ENCODE measurements around the gene NDUFS8. TPM values are rescaled to one million over a fixed set of nuclear protein-coding genes. Genes with fewer than 3 reads are reported as not detected.
A peak's percentile ranks its signal among the peaks of the same experiment; 100 is the strongest.

Gene NDUFS8
- total RNA-seq, 1 donor from 2014 or later = 93.7 TPM

GRCh38 chr11:68027667-68028066 lies 2.8 kb upstream of the NDUFS8 start:
- Mint-ChIP-seq H3K4me1 (peaks cover 22% of the 10 kb centered on the region), H3K27me3 (no peaks in the 10 kb centered on the region), H3K36me3 (ENCODE audit: low read depth) (peaks cover 2% of the 10 kb centered on the region), H3K27ac (no peak overlapping the region), H3K4me3 (no peak overlapping the region), H3K9me3 (peaks cover 2% of the 10 kb centered on the region)
- CTCF ChIA-PET = no interaction called here
- ATAC-seq (ENCODE audit: low read depth) (no peak), DNase-seq (no peak)
- intact Hi-C loops (cut with micrococcal nuclease) = no loop called here
- TF ChIP-seq CTCF (IDR thresholded peaks at IDR 0.05) = no peak
- POLR2A ChIA-PET = no interaction called here

DNA sequence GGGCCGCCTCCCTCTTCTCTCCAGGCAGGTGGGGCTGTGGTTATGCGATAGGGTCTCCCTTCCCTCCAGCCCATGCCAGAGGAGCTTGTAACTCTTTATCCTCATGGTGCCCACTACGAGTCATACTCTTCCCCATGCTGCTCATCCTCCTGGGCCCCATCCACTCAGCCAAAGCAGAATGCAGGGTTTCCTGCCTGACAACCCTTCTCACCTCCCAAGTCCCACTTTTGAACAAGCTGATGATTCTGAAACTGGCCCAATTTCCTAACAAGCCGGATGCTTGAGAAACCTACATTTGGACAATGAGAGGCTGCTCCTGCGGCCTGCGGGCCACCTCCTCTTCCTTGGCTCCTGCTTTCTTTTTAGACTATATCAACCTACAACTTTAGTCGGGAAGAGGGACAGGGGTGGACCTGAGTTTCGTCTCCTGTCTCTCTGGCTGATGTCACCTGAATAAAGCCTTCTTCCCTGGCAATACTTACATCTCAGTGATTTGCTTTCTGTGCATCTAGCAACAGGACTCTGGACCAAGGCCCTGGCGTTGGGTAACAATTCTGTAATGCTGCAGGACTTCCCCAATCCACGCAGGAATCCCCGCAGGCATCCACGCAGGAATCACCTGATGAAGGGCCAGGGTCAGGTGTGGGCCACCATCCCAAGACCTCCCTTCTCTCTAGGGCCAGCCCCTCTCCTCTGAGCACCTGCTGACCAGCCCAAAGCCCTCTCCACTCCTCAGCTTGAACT lies 1.5 kb upstream of the NDUFS8 start:
- TF ChIP-seq CTCF (IDR thresholded peaks at IDR 0.05) = no peak
- H3K36me3 Mint-ChIP-seq (ENCODE audit: low read depth) = peaks cover 8% of the 10 kb centered on the region
- ChIA-PET POLR2A (interaction anchor here (0.7 to 2.8 kb wide), 2 partner anchors 9 to 25 kb away, joined by 3 to 10 read pairs; partner anchors contain the start of gene UNC93B1), CTCF (no interaction called here)
- no peaks in the 10 kb centered on the region for H3K27me3 Mint-ChIP-seq
- DNase-seq (no peak), ATAC-seq (ENCODE audit: low read depth) (no peak)
- intact Hi-C loops (cut with micrococcal nuclease) = no loop called here
- peaks cover 22% of the 10 kb centered on the region for H3K4me1 Mint-ChIP-seq
- peak overlapping the region; percentile 93 for H3K4me3 Mint-ChIP-seq
- peaks cover 2% of the 10 kb centered on the region for H3K9me3 Mint-ChIP-seq
- H3K27ac Mint-ChIP-seq = no peak overlapping the region

GRCh38 chr11:68031144-68031464 lies 623 bp downstream of the NDUFS8 start:
- DNase-seq (no peak), ATAC-seq (ENCODE audit: low read depth) (no peak)
- Mint-ChIP-seq H3K27ac (peak overlapping the region; percentile 83), H3K27me3 (no peaks in the 10 kb centered on the region), H3K4me1 (peaks cover 22% of the 10 kb centered on the region), H3K9me3 (no peaks in the 10 kb centered on the region), H3K4me3 (peak overlapping the region; percentile 93), H3K36me3 (ENCODE audit: low read depth) (peaks cover 16% of the 10 kb centered on the region)
- TF ChIP-seq CTCF (IDR thresholded peaks at IDR 0.05) = no peak
- CTCF ChIA-PET = no interaction called here
- POLR2A ChIA-PET = interaction anchor here (0.9 to 2.8 kb wide), 4 partner anchors 8 to 28 kb away, joined by 5 to 12 read pairs (median 8); partner anchors contain the start of genes ALDH3B1, TCIRG1 and UNC93B1
- intact Hi-C loops (cut with micrococcal nuclease) = loop anchor here (5.0 kb wide), 1 partner anchor 341 kb away; no protein-coding TSS in a partner anchor

DNA sequence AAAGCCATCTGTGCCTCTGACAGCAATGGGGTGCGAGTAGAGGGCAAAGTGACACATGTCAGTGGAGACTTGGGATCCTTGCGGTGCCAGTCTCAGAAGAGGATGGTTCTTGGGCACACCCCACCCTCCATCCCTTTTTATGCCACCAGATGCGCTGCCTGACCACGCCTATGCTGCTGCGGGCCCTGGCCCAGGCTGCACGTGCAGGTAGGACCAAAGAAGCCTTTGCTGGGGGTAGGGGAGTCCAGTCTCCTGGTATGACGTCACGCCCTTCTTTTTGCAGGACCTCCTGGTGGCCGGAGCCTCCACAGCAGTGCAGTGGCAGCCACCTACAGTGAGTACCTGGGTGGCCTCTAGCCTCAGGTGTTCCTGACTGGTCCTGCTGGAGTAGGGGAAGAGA lies 1.5 kb downstream of the NDUFS8 start:
- no peaks in the 10 kb centered on the region for H3K27me3 Mint-ChIP-seq
- POLR2A ChIA-PET = no interaction called here
- peaks cover 16% of the 10 kb centered on the region for H3K36me3 Mint-ChIP-seq (ENCODE audit: low read depth)
- no peaks in the 10 kb centered on the region for H3K9me3 Mint-ChIP-seq
- CTCF ChIA-PET = no interaction called here
- peak overlapping the region; percentile 93 for H3K4me3 Mint-ChIP-seq
- H3K27ac Mint-ChIP-seq = no peak overlapping the region
- no peak for ATAC-seq (ENCODE audit: low read depth)
- intact Hi-C loops (cut with micrococcal nuclease) = loop anchor here (5.0 kb wide), 1 partner anchor 340 kb away; no protein-coding TSS in a partner anchor
- peaks cover 27% of the 10 kb centered on the region for H3K4me1 Mint-ChIP-seq
- no peak for DNase-seq
- no peak for TF ChIP-seq CTCF (IDR thresholded peaks at IDR 0.05)

GRCh38 chr11:68032997-68033707 lies 2.7 kb downstream of the NDUFS8 start:
- intact Hi-C loops (cut with micrococcal nuclease) = loop anchor here (5.0 kb wide), 1 partner anchor 339 kb away; no protein-coding TSS in a partner anchor
- Mint-ChIP-seq H3K36me3 (ENCODE audit: low read depth) (peaks cover 16% of the 10 kb centered on the region), H3K4me3 (no peak overlapping the region), H3K9me3 (no peaks in the 10 kb centered on the region), H3K27me3 (no peaks in the 10 kb centered on the region), H3K4me1 (peaks cover 34% of the 10 kb centered on the region), H3K27ac (no peak overlapping the region)
- DNase-seq (no peak), ATAC-seq (ENCODE audit: low read depth) (no peak)
- CTCF ChIA-PET = no interaction called here
- POLR2A ChIA-PET = interaction anchor here (0.8 kb wide), 2 partner anchors 12 to 88 kb away, joined by 3 read pairs; no protein-coding TSS in a partner anchor
- TF ChIP-seq CTCF (IDR thresholded peaks at IDR 0.05) = no peak

All from activated B cell treated with CpG ODN at 0.5 μM for 24 hours (primary cell).